HCT116 (cell line): ENCODE results near the gene SCGN. TPM values are rescaled to one million over a fixed set of nuclear protein-coding genes. Genes with fewer than 3 reads are reported as not detected.

Source experiments
- ATAC-seq: fragments of 200-7000 bp; cut with Tn5 transposase; 2 replicates; pipeline ENCODE4 v1.9.1; 2020; ENCODE audit warnings: mild to moderate bottlenecking, moderate library complexity
- BruUV-seq: library from RNA; stranded (reverse); fragments of 400-500 nt; replicated peaks from 2 replicates; lab custom pipeline; 2021; lab: Mats Ljungman, UMichigan
- CTCF ChIA-PET: fragments of 300-600 bp; sonication (Branson Sonifier 250); formaldehyde crosslinking; loops from one replicate; lab custom pipeline; 2021; ENCODE audit warnings: antibody characterized with exemption; lab: Charles Lee
- POLR2A ChIA-PET: fragments of 300-600, 350-600 bp; sonication (Branson Sonifier 250); formaldehyde crosslinking; loops from one replicate; lab custom pipeline; 2021; ENCODE audit warnings: antibody characterized with exemption; lab: Charles Lee
- RAD21 ChIA-PET, 2 experiments: fragments of 300-600 bp; sonication (Branson Sonifier 250); formaldehyde crosslinking; loops; one replicate each; lab custom pipeline; 2023; ENCODE audit warnings: low total read pairs in 2 of 2; ENCODE audit not compliant: uncharacterized antibody in 2 of 2, unreplicated experiment in 2 of 2, low non-redundant PET in 1 of 2; lab: Charles Lee
- DNase-seq: peaks from one replicate; pipeline ENCODE4 v3.0.0-alpha.2; 2010; ENCODE audit warnings: low read depth, low spot score
- H2AFZ ChIP-seq: fragments of 200-600 bp; shearing (Covaris generic), sonication (generic); 2 replicates; pipeline ENCODE4 v1.6.1; 2017; ENCODE audit warnings: low read depth, mixed run types, mixed read lengths, antibody characterized with exemption, low read length; ENCODE audit not compliant: poor library complexity, severe bottlenecking
- H3K27ac ChIP-seq: 2 replicates; pipeline ENCODE4 v1.5.1; 2012; ENCODE audit warnings: low read depth, low read length
- H3K27me3 ChIP-seq: fragments of 200-600 bp; sonication (generic); 2 replicates; pipeline ENCODE4 v1.6.1; 2016; ENCODE audit warnings: mixed run types, low read length, mixed read lengths; ENCODE audit not compliant: insufficient read depth
- H3K36me3 ChIP-seq, 2 experiments: fragments of 200-500 bp in 1 of 2; fragments of 200-600 bp in 1 of 2; sonication (Bioruptor generic) in 1 of 2; sonication (generic) in 1 of 2; 2 replicates each; pipeline versions ENCODE4 v1.5.1 to v1.6.1; 2014 to 2016; ENCODE audit warnings: low read length in 2 of 2, inconsistent platforms in 1 of 2, mixed read lengths in 1 of 2, mixed run types in 1 of 2; ENCODE audit not compliant: insufficient read depth in 2 of 2, control insufficient read depth in 1 of 2
- H3K4me1 ChIP-seq, 2 experiments: fragments of 200-600 bp in 1 of 2; sonication (generic) in 1 of 2; 2 replicates each; pipeline versions ENCODE4 v1.5.1 to v1.6.1; 2012 to 2017; ENCODE audit warnings: low read length in 2 of 2, inconsistent platforms in 1 of 2, mild to moderate bottlenecking in 1 of 2, mixed read lengths in 1 of 2, mixed run types in 1 of 2, moderate library complexity in 1 of 2; ENCODE audit not compliant: insufficient read depth in 2 of 2, control insufficient read depth in 1 of 2
- H3K4me2 ChIP-seq: fragments of 200-600 bp; sonication (generic); 2 replicates; pipeline ENCODE4 v1.6.1; 2017; ENCODE audit warnings: mixed run types, low read length, mixed read lengths
- H3K4me3 ChIP-seq, 2 experiments: fragments of 200-600 bp in 1 of 2; sonication (generic) in 1 of 2; replicated peaks in 1 of 2; 2 replicates each; pipeline ENCODE4 v1.5.1; 2011 to 2016; ENCODE audit warnings: low read length in 2 of 2, control low read depth in 1 of 2, low read depth in 1 of 2, mild to moderate bottlenecking in 1 of 2, mixed read lengths in 1 of 2, mixed run types in 1 of 2
- H3K79me2 ChIP-seq: fragments of 200-600 bp; sonication (generic); 2 replicates; pipeline ENCODE4 v1.6.1; 2017; ENCODE audit warnings: mild to moderate bottlenecking, mixed run types, low read length, moderate library complexity, mixed read lengths; ENCODE audit not compliant: insufficient read depth
- H3K9ac ChIP-seq: fragments of 200-600 bp; sonication (generic); 2 replicates; pipeline ENCODE4 v1.6.1; 2016; ENCODE audit warnings: low read length, mixed read lengths
- H3K9me2 ChIP-seq: fragments of 200-600 bp; sonication (generic), shearing (Covaris generic); 2 replicates; pipeline ENCODE4 v1.6.1; 2017; ENCODE audit warnings: mixed run types, mild to moderate bottlenecking, moderate library complexity; ENCODE audit not compliant: insufficient read depth
- H3K9me3 ChIP-seq, 2 experiments: fragments of 200-500 bp in 1 of 2; fragments of 200-600 bp in 1 of 2; sonication (Bioruptor generic) in 1 of 2; sonication (generic) in 1 of 2; 2 replicates each; pipeline ENCODE4 v1.6.1; 2014 to 2017; ENCODE audit warnings: low read length in 2 of 2, mixed read lengths in 2 of 2, inconsistent platforms in 1 of 2, low read depth in 1 of 2, mild to moderate bottlenecking in 1 of 2, mixed run types in 1 of 2, moderate library complexity in 1 of 2; ENCODE audit not compliant: control insufficient read depth in 1 of 2, insufficient read depth in 1 of 2
- H4K20me1 ChIP-seq: fragments of 200-600 bp; sonication (generic), shearing (Covaris generic); 2 replicates; pipeline ENCODE4 v1.6.1; 2017; ENCODE audit warnings: mixed run types, mild to moderate bottlenecking, moderate library complexity; ENCODE audit not compliant: insufficient read depth
- CBX3 ChIP-seq: IDR thresholded peaks from 2 replicates; pipeline ENCODE4 v1.6.1; 2012; ENCODE audit warnings: low read depth
- EGR1 ChIP-seq: IDR thresholded peaks from 2 replicates; pipeline ENCODE4 v1.6.1; 2012; ENCODE audit warnings: low read depth
- EZH2phosphoT487 ChIP-seq: fragments of 200-600 bp; IDR thresholded peaks from 2 replicates; pipeline ENCODE4 v1.6.1; 2018; ENCODE audit warnings: antibody characterized with exemption, borderline replicate concordance
- POLR2AphosphoS5 ChIP-seq: IDR thresholded peaks from 2 replicates; pipeline ENCODE4 v1.6.1; 2011; ENCODE audit warnings: mild to moderate bottlenecking, low read depth, low read length, moderate library complexity
- ZBTB33 ChIP-seq: IDR thresholded peaks from 2 replicates; pipeline ENCODE4 v1.6.1; 2011; ENCODE audit warnings: mild to moderate bottlenecking, low read length, moderate library complexity; ENCODE audit not compliant: insufficient replicate concordance; ENCODE audit errors: extremely low read depth
- intact Hi-C: fragments of 100-400 bp; cut with micrococcal nuclease; formaldehyde crosslinking; loops from 2 replicates; pipeline ENCODE4 v1.10.0; 2022
- total RNA-seq: library from RNA; stranded (reverse); gene quantifications from one replicate; pipeline ENCODE4 v1.2.1, GENCODE V29; 2021; ENCODE audit not compliant: unreplicated experiment
- TF ChIP-seq, protein P1 (sequence below): IDR thresholded peaks from 2 replicates; pipeline ENCODE4 v1.6.1; 2012; ENCODE audit warnings: low read depth

SCGN gene
- total RNA-seq, 1 experiment from 2014 or later = not detected

GRCh38 chr6:25642667-25643328 lies 9.2 kb upstream of the SCGN start:
- DNase-seq (no peak), ATAC-seq (no peak)
- no peak overlapping the region for H3K9ac ChIP-seq
- no peak overlapping the region for H2AFZ ChIP-seq
- BruUV-seq = no TSS peak
- H3K4me2 ChIP-seq = no peak overlapping the region
- no peaks in the 10 kb centered on the region for H3K4me1 ChIP-seq
- H3K9me2 ChIP-seq = no peaks in the 10 kb centered on the region
- ChIA-PET POLR2A (no interaction called here), CTCF (no interaction called here), RAD21 (no interaction called here)
- H3K79me2 ChIP-seq = no peaks in the 10 kb centered on the region
- TF ChIP-seq EZH2phosphoT487 (no peak), CBX3 (no peak), POLR2AphosphoS5 (no peak), ZBTB33 (no peak), EGR1 (no peak)
- TF ChIP-seq, protein P1, sequence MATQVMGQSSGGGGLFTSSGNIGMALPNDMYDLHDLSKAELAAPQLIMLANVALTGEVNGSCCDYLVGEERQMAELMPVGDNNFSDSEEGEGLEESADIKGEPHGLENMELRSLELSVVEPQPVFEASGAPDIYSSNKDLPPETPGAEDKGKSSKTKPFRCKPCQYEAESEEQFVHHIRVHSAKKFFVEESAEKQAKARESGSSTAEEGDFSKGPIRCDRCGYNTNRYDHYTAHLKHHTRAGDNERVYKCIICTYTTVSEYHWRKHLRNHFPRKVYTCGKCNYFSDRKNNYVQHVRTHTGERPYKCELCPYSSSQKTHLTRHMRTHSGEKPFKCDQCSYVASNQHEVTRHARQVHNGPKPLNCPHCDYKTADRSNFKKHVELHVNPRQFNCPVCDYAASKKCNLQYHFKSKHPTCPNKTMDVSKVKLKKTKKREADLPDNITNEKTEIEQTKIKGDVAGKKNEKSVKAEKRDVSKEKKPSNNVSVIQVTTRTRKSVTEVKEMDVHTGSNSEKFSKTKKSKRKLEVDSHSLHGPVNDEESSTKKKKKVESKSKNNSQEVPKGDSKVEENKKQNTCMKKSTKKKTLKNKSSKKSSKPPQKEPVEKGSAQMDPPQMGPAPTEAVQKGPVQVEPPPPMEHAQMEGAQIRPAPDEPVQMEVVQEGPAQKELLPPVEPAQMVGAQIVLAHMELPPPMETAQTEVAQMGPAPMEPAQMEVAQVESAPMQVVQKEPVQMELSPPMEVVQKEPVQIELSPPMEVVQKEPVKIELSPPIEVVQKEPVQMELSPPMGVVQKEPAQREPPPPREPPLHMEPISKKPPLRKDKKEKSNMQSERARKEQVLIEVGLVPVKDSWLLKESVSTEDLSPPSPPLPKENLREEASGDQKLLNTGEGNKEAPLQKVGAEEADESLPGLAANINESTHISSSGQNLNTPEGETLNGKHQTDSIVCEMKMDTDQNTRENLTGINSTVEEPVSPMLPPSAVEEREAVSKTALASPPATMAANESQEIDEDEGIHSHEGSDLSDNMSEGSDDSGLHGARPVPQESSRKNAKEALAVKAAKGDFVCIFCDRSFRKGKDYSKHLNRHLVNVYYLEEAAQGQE = no peak
- no peaks in the 10 kb centered on the region for H3K36me3 ChIP-seq
- H3K27me3 ChIP-seq = peaks cover 45% of the 10 kb centered on the region
- H3K27ac ChIP-seq = no peak overlapping the region
- no peak overlapping the region for H3K4me3 ChIP-seq
- intact Hi-C loops = no loop called here
- H4K20me1 ChIP-seq = no peaks in the 10 kb centered on the region
- H3K9me3 ChIP-seq = no peaks in the 10 kb centered on the region
